Parathyroid adenoma (tissue), 2 donors: ENCODE data around the gene FAM124B.

Source experiments
- H2AFZ ChIP-seq: fragments of 300-600 bp; sonication (generic); one replicate; pipeline ENCODE4 v1.7.0; 2017; ENCODE audit warnings: antibody characterized with exemption, mild to moderate bottlenecking
- H3K27ac ChIP-seq: fragments of 300-600 bp; sonication (generic); one replicate; pipeline ENCODE4 v1.7.0; 2017
- H3K27me3 ChIP-seq: fragments of 300-600 bp; sonication (generic); one replicate; pipeline ENCODE4 v1.7.0; 2017; ENCODE audit warnings: low read length; ENCODE audit not compliant: control insufficient read depth, insufficient read depth
- H3K36me3 ChIP-seq: fragments of 300-600 bp; sonication (generic); one replicate; pipeline ENCODE4 v1.7.0; 2017; ENCODE audit warnings: low read length; ENCODE audit not compliant: control insufficient read depth, insufficient read depth
- H3K4me1 ChIP-seq: fragments of 300-600 bp; sonication (generic); one replicate; pipeline ENCODE4 v1.7.0; 2017; ENCODE audit warnings: control low read depth
- H3K4me2 ChIP-seq: fragments of 300-600 bp; sonication (generic); one replicate; pipeline ENCODE4 v1.7.0; 2017; ENCODE audit warnings: low read length
- H3K4me3 ChIP-seq: fragments of 300-600 bp; sonication (generic); one replicate; pipeline ENCODE4 v1.7.0; 2017; ENCODE audit warnings: low read depth, low read length
- H3K79me2 ChIP-seq: fragments of 300-600 bp; sonication (generic); one replicate; pipeline ENCODE4 v1.7.0; 2017; ENCODE audit warnings: control low read depth
- H3K9ac ChIP-seq: fragments of 300-600 bp; sonication (generic); one replicate; pipeline ENCODE4 v1.7.0; 2017; ENCODE audit warnings: mild to moderate bottlenecking
- H3K9me3 ChIP-seq: fragments of 300-600 bp; sonication (generic); one replicate; pipeline ENCODE4 v1.7.0; 2017; ENCODE audit warnings: low read length; ENCODE audit not compliant: control insufficient read depth
- CTCF ChIP-seq: fragments of 300-600 bp; sonication (generic); IDR thresholded peaks from one replicate; pipeline ENCODE4 v1.7.0; 2017; ENCODE audit warnings: antibody characterized with exemption, mild to moderate bottlenecking
- donor health status: primary hyperparathyroidism.

Gene FAM124B

GRCh38 chr2:224444021-224444420 lies 42.1 kb upstream of the FAM124B start:
- Histone ChIP-seq H3K9ac (no peak overlapping the region), H3K4me3 (no peak overlapping the region), H3K4me2 (no peak overlapping the region), H3K36me3 (no peaks in the 10 kb centered on the region), H3K4me1 (no peaks in the 10 kb centered on the region), H3K27me3 (no peaks in the 10 kb centered on the region), H2AFZ (peak overlapping the region; percentile 35), H3K27ac (no peak overlapping the region), H3K9me3 (no peaks in the 10 kb centered on the region), H3K79me2 (no peaks in the 10 kb centered on the region)
- TF ChIP-seq CTCF: peak; percentile 41

- H3K4me2 ChIP-seq: peak overlapping the region; percentile 49
- no peaks in the 10 kb centered on the region for H3K36me3 ChIP-seq
- no peak for TF ChIP-seq CTCF
- no peak overlapping the region for H3K27ac ChIP-seq
- no peaks in the 10 kb centered on the region for H3K27me3 ChIP-seq
- no peaks in the 10 kb centered on the region for H3K4me1 ChIP-seq
- peak overlapping the region; percentile 22 for H3K4me3 ChIP-seq
- no peaks in the 10 kb centered on the region for H3K79me2 ChIP-seq
- no peak overlapping the region for H3K9ac ChIP-seq
- no peaks in the 10 kb centered on the region for H3K9me3 ChIP-seq
- peak overlapping the region; percentile 80 for H2AFZ ChIP-seq
Observed at GRCh38 chr2:224442071-224442967, 40.4 kb upstream of the FAM124B start.

- H3K36me3 ChIP-seq: no peaks in the 10 kb centered on the region
- no peak overlapping the region for H3K4me3 ChIP-seq
- no peak for TF ChIP-seq CTCF
- no peak overlapping the region for H3K27ac ChIP-seq
- H3K9ac ChIP-seq: no peak overlapping the region
- no peaks in the 10 kb centered on the region for H3K4me1 ChIP-seq
- H2AFZ ChIP-seq: peak overlapping the region; percentile 8
- no peak overlapping the region for H3K4me2 ChIP-seq
- no peaks in the 10 kb centered on the region for H3K79me2 ChIP-seq
- H3K9me3 ChIP-seq: no peaks in the 10 kb centered on the region
- no peaks in the 10 kb centered on the region for H3K27me3 ChIP-seq
Observed at GRCh38 chr2:224440988-224441387, 39.1 kb upstream of the FAM124B start.

- Histone ChIP-seq H3K27me3 (no peaks in the 10 kb centered on the region), H3K4me1 (peaks cover 10% of the 10 kb centered on the region), H3K9me3 (no peaks in the 10 kb centered on the region), H3K4me3 (no peak overlapping the region), H3K4me2 (no peak overlapping the region), H3K27ac (no peak overlapping the region), H3K79me2 (no peaks in the 10 kb centered on the region), H3K9ac (no peak overlapping the region), H2AFZ (no peak overlapping the region), H3K36me3 (no peaks in the 10 kb centered on the region)
- no peak for TF ChIP-seq CTCF
Observed at GRCh38 chr2:224438726-224439125, 36.8 kb upstream of the FAM124B start.

GRCh38 chr2:224436634-224437033 lies 34.7 kb upstream of the FAM124B start:
- peaks cover 10% of the 10 kb centered on the region for H3K4me1 ChIP-seq
- H3K27me3 ChIP-seq: no peaks in the 10 kb centered on the region
- TF ChIP-seq CTCF: no peak
- no peaks in the 10 kb centered on the region for H3K9me3 ChIP-seq
- no peak overlapping the region for H3K4me3 ChIP-seq
- no peak overlapping the region for H3K4me2 ChIP-seq
- no peaks in the 10 kb centered on the region for H3K79me2 ChIP-seq
- H3K9ac ChIP-seq: no peak overlapping the region
- H3K36me3 ChIP-seq: no peaks in the 10 kb centered on the region
- H2AFZ ChIP-seq: no peak overlapping the region
- H3K27ac ChIP-seq: no peak overlapping the region
